Body of pancreas (tissue), 4 donors: ENCODE measurements around the gene RBP3. TPM values are rescaled to one million over a fixed set of nuclear protein-coding genes. Genes with fewer than 3 reads are reported as not detected.

Experiments
- ATAC-seq: fragments of 150-250 bp; one replicate; pipeline ENCODE4 v1.9.1; 2016
- DNase-seq, 4 donors: peaks; one replicate each; pipeline ENCODE4 v3.0.0-alpha.2; 2019
- H3K27ac ChIP-seq, 4 donors: fragments of 200-600 bp; sonication (generic); 1 replicate in 3 of 4; 2 replicates in 1 of 4; pipeline versions ENCODE4 v1.5.1 to v1.6.1; 2016 to 2019; ENCODE audit warnings: mild to moderate bottlenecking in 1 of 4, mixed read lengths in 1 of 4, moderate library complexity in 1 of 4
- H3K27me3 ChIP-seq, 2 donors: fragments of 200-600 bp; sonication (generic); one replicate each; pipeline ENCODE4 v1.6.0; 2016; ENCODE audit warnings: mild to moderate bottlenecking in 1 of 2
- H3K36me3 ChIP-seq, 2 donors: fragments of 200-600 bp; sonication (generic); replicated peaks in 1 of 2; 2 replicates each; pipeline ENCODE4 v1.5.1; 2016; ENCODE audit warnings: low read depth in 2 of 2; ENCODE audit not compliant: insufficient read depth in 1 of 2
- H3K4me1 ChIP-seq: fragments of 200-600 bp; sonication (generic); one replicate; pipeline ENCODE4 v1.6.0; 2016
- H3K4me3 ChIP-seq, 2 donors: fragments of 200-600 bp; sonication (generic); 1 replicate in 1 of 2; 2 replicates in 1 of 2; pipeline ENCODE4 v1.5.1; 2016 to 2019
- H3K9me3 ChIP-seq, 3 donors: fragments of 200-600 bp; sonication (generic); 1 replicate in 2 of 3; 2 replicates in 1 of 3; pipeline ENCODE4 v1.5.1; 2016
- CTCF ChIP-seq, 7 experiments: fragments of 450-650 bp in 4 of 7; fragments of 200-600 bp in 3 of 7; sonication (generic) in 3 of 7; IDR thresholded peaks; one replicate each; pipeline ENCODE4 v1.5.1; 2016 to 2019; ENCODE audit warnings: antibody characterized with exemption in 7 of 7
- POLR2A ChIP-seq, 3 donors: fragments of 450-650 bp; IDR thresholded peaks; one replicate each; pipeline ENCODE4 v1.6.1; 2016; ENCODE audit warnings: antibody characterized with exemption in 3 of 3, mild to moderate bottlenecking in 2 of 3
- whole genome bisulfite sequencing, 2 donors: methylation state at CpG; one replicate each; pipeline ENCODE4 v1.1.5; 2017; 5-methylcytosine and 5-hydroxymethylcytosine counted together
- intact Hi-C: fragments of 100-400 bp; cut with DNase I; formaldehyde crosslinking; loops from one replicate; pipeline ENCODE4 v1.15.1; 2023
- total RNA-seq, 2 donors: library from RNA; depleted of rRNA; stranded (reverse); fragments of >200 nt; gene quantifications; one replicate each; pipeline ENCODE4 v1.1.0, GENCODE V29; 2016

The RBP3 gene
- total RNA-seq, 2 donors from 2014 or later = not detected

- DNase-seq = no peak
These were observed 15.8 kb upstream of the RBP3 start for GRCh38 chr10:47332371-47332770.

GRCh38 chr10:47332946-47333345 is 15.2 kb upstream of the RBP3 start:
- Histone ChIP-seq H3K4me1 (peaks cover 9% of the 10 kb centered on the region), H3K36me3 (no peaks in the 10 kb centered on the region), H3K9me3 (no peaks in the 10 kb centered on the region), H3K27me3 (no peaks in the 10 kb centered on the region), H3K4me3 (no peak overlapping the region), H3K27ac (no peak overlapping the region)
- WGBS, 2 donors = 88 to 95% methylated on average over 3 of the region's 3 CpGs
- no peak for TF ChIP-seq POLR2A (IDR thresholded peaks at IDR 0.05)
- no peak for TF ChIP-seq CTCF (IDR thresholded peaks at IDR 0.05)
- intact Hi-C loops = no loop called here
- DNase-seq (no peak), ATAC-seq (no peak)

More at GRCh38 chr10:47332371-47332770, 15.8 kb upstream of the RBP3 start:
- ATAC-seq = no peak
- H3K27me3 ChIP-seq = no peaks in the 10 kb centered on the region
- TF ChIP-seq CTCF (IDR thresholded peaks at IDR 0.05) (no peak), POLR2A (IDR thresholded peaks at IDR 0.05) (no peak)
- no peaks in the 10 kb centered on the region for H3K36me3 ChIP-seq
- intact Hi-C loops = no loop called here
- no peak overlapping the region for H3K4me3 ChIP-seq
- peaks cover 9% of the 10 kb centered on the region for H3K4me1 ChIP-seq
- H3K9me3 ChIP-seq = no peaks in the 10 kb centered on the region
- H3K27ac ChIP-seq = no peak overlapping the region
- 78 to 91% methylated on average over 3 of the region's 3 CpGs for WGBS, 2 donors

GRCh38 chr10:47333532-47333931 is 14.6 kb upstream of the RBP3 start:
- intact Hi-C loops = no loop called here

GRCh38 chr10:47334466-47335295 is 13.5 kb upstream of the RBP3 start:
- no peak for TF ChIP-seq CTCF (IDR thresholded peaks at IDR 0.05)
- no peak for TF ChIP-seq POLR2A (IDR thresholded peaks at IDR 0.05)
- H3K27me3 ChIP-seq = no peaks in the 10 kb centered on the region
- intact Hi-C loops = no loop called here

More at GRCh38 chr10:47333532-47333931, 14.6 kb upstream of the RBP3 start:
- peaks cover 9% of the 10 kb centered on the region for H3K4me1 ChIP-seq
- DNase-seq (no peak), ATAC-seq (no peak)
- TF ChIP-seq POLR2A (IDR thresholded peaks at IDR 0.05) = no peak
- no peak for TF ChIP-seq CTCF (IDR thresholded peaks at IDR 0.05)
- no peak overlapping the region for H3K27ac ChIP-seq
- 77% methylated on average over 6 of the region's 6 CpGs for WGBS, 2 donors
- no peaks in the 10 kb centered on the region for H3K9me3 ChIP-seq
- H3K27me3 ChIP-seq = no peaks in the 10 kb centered on the region
- no peak overlapping the region for H3K4me3 ChIP-seq
- no peaks in the 10 kb centered on the region for H3K36me3 ChIP-seq

GRCh38 chr10:47335906-47336305 is 12.3 kb upstream of the RBP3 start:
- Histone ChIP-seq H3K36me3 (no peaks in the 10 kb centered on the region), H3K4me1 (peaks cover 3% of the 10 kb centered on the region), H3K9me3 (no peaks in the 10 kb centered on the region), H3K27ac (no peak overlapping the region), H3K27me3 (no peaks in the 10 kb centered on the region), H3K4me3 (no peak overlapping the region)
- intact Hi-C loops = no loop called here
- 79 to 85% methylated on average over 5 of the region's 5 CpGs for WGBS, 2 donors
- TF ChIP-seq CTCF (IDR thresholded peaks at IDR 0.05) (no peak), POLR2A (IDR thresholded peaks at IDR 0.05) (no peak)
- DNase-seq = no peak
- ATAC-seq = no peak

More at GRCh38 chr10:47334466-47335295, 13.5 kb upstream of the RBP3 start:
- ATAC-seq (no peak), DNase-seq (no peak)
- H3K4me1 ChIP-seq = peaks cover 9% of the 10 kb centered on the region
- H3K4me3 ChIP-seq = no peak overlapping the region
- H3K36me3 ChIP-seq = no peaks in the 10 kb centered on the region
- no peak overlapping the region for H3K27ac ChIP-seq
- no peaks in the 10 kb centered on the region for H3K9me3 ChIP-seq
- WGBS, 2 donors = 75 to 77% methylated on average over 6 to 8 of the region's 8 CpGs
